K562 (cell line): ENCODE measurements around the gene KLHL41. TPM values are rescaled to one million over a fixed set of nuclear protein-coding genes. Genes with fewer than 3 reads are reported as not detected.

ENCODE experiments used
- BRF1 ChIP-seq: IDR thresholded peaks from 3 replicates; pipeline ENCODE4 v1.6.1; 2011; ENCODE audit warnings: borderline replicate concordance, mild to moderate bottlenecking; ENCODE audit not compliant: insufficient read length; ENCODE audit errors: extremely low read depth
- MEF2D ChIP-seq: conservative IDR thresholded peaks from 2 replicates; pipeline ENCODE4 v1.6.1; 2016; ENCODE audit warnings: low read depth, missing genetic modification characterization, missing compliant biosample characterization
- POU5F1 ChIP-seq: fragments of 150-350 bp; IDR thresholded peaks from 2 replicates; pipeline ENCODE4 v1.6.1; 2014; ENCODE audit warnings: borderline replicate concordance, low read length, low read depth, mild to moderate bottlenecking; ENCODE audit not compliant: partially characterized antibody
- PRMT5 ChIP-seq: sonication (generic); formaldehyde crosslinking; IDR thresholded peaks from 2 replicates; pipeline ENCODE4 v1.5.0; 2020; ENCODE audit warnings: missing genetic modification reagents
- RBM22 ChIP-seq: fragments of 200-400 bp; formaldehyde crosslinking; IDR thresholded peaks from 2 replicates; pipeline ENCODE4 v1.6.1; 2018; ENCODE audit warnings: low read length, low read depth; ENCODE audit not compliant: poor library complexity, severe bottlenecking
- STAT5B ChIP-seq: fragments of 250-450 bp; sonication (Bioruptor Pico); IDR thresholded peaks from 2 replicates; pipeline ENCODE4 v1.8.0; 2021; ENCODE audit warnings: mild to moderate bottlenecking, inconsistent platforms
- TCF7 ChIP-seq: sonication (generic); IDR thresholded peaks from 2 replicates; pipeline ENCODE4 v1.6.1; 2016; ENCODE audit warnings: antibody characterized with exemption, borderline replicate concordance
- ZBTB1 ChIP-seq: sonication (generic); formaldehyde crosslinking; IDR thresholded peaks from 2 replicates; pipeline ENCODE4 v1.8.1; 2023; ENCODE audit warnings: missing genetic modification reagents, low read depth, mild to moderate bottlenecking, borderline replicate concordance
- ZKSCAN8 ChIP-seq: fragments of 200-800 bp; sonication (Bioruptor generic); IDR thresholded peaks from 2 replicates; pipeline ENCODE4 v1.6.1; 2016; ENCODE audit warnings: missing genetic modification characterization, missing compliant biosample characterization
- ZNF239 ChIP-seq: fragments of 250-450 bp; sonication (Bioruptor Pico); IDR thresholded peaks from 2 replicates; pipeline ENCODE4 v1.4.0; 2020; ENCODE audit warnings: mild to moderate bottlenecking
- ZNF24 ChIP-seq: fragments of 450-650 bp; IDR thresholded peaks from 2 replicates; pipeline ENCODE4 v1.6.1; 2016
- polyA plus RNA-seq, 8 experiments: library from polyadenylated mRNA; depleted of rRNA in 4 of 8; stranded (reverse) in 5 of 8; unstranded in 3 of 8; fragments of >200 nt; fragmentation: Nextera tagmentation in 2 of 8; fragmentation: Illumina TruSeq in 1 of 8; extraction: Ambion mirVana in 2 of 8; extraction: Trizol in 1 of 8; gene quantifications; 2 replicates each; pipeline versions ENCODE4 v1.2.1 to v1.2.3, GENCODE V29; 2011 to 2014; ENCODE audit warnings: inconsistent platforms in 1 of 8, missing spikeins in 1 of 8
- total RNA-seq, 7 experiments: library from RNA; depleted of rRNA in 6 of 7; stranded (reverse); fragments of >200 nt in 6 of 7; fragmentation: Illumina TruSeq in 2 of 7; extraction: Trizol in 2 of 7; gene quantifications; 2 replicates each; pipeline versions ENCODE4 v1.2.1 to v1.2.3, GENCODE V29; 2011 to 2021; ENCODE audit warnings: low replicate concordance in 1 of 7
- TF ChIP-seq, protein P1 (sequence below): fragments of 250-450 bp; sonication (Bioruptor Pico); IDR thresholded peaks from 2 replicates; pipeline ENCODE4 v1.6.1; 2021; ENCODE audit warnings: mild to moderate bottlenecking
- TF ChIP-seq, protein P2 (sequence below): IDR thresholded peaks from 2 replicates; pipeline ENCODE4 v1.6.1; 2014; ENCODE audit warnings: antibody characterized with exemption
- TF ChIP-seq, protein P3 (sequence below), 2 experiments: fragments of 450-650 bp; IDR thresholded peaks; 2 replicates each; pipeline ENCODE4 v1.6.1; 2016; ENCODE audit warnings: mild to moderate bottlenecking in 2 of 2, borderline replicate concordance in 1 of 2, low read depth in 1 of 2, moderate library complexity in 1 of 2
- TF ChIP-seq, protein P4 (sequence below), 2 experiments: fragments of 450-650 bp in 1 of 2; sonication (generic) in 1 of 2; formaldehyde crosslinking; conservative IDR thresholded peaks; 2 replicates each; pipeline versions ENCODE4 v1.4.0 to v1.8.1; 2020 to 2022; ENCODE audit warnings: mild to moderate bottlenecking in 1 of 2, missing genetic modification reagents in 1 of 2

Gene KLHL41
- total and polyA plus RNA-seq, 9 of the 15 experiments (the other 6 are each of a cell fraction or from before 2014, with no cell fraction given) = 0.05 to 1.5 (median 0.09) TPM

DNA sequence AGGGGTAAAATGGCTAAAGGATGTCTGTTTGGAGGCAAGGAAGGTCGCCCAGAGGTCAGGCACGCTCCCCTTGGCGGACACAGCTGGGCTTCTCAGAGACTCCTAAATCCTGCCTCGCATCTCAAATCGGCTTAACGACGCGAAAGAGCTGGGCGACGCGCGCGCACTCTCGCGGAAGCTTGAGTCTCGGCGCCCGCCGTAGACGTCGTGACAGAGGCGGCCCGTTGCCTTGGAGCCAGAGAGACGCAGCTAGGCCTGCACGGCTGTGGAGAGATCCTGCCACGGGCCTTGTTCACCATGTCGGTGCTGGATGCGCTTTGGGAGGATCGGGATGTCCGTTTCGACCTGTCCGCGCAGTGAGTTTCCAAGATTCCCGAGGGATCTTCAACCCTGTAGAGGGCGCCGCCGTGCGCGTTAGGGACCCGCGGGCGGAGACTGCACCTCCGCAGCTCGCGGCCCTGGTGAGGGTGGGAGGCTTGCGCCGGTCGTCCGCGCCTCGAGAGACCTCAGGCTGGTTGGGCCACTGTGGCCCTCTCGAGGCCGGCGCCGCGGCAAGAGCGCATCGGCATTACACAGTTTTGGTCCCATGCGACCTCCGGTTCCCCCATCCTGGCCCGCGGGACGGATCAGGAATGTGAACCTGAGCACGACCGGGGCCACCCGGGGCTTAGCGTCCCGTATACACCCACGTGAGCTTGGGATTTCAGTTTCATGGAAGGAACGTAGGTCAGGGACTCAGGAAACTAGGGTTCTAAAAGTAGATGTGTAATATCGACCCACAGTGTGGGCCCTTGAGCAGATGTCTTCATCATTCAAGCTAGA, 30.0 kb upstream of the KLHL41 start, which contains the start of gene BBS5 (continued):
- TF ChIP-seq ZBTB1 (CRISPR knock-in tag) = no peak; the same call in 1 of the 2 replicates
- peak; percentile 50; the same call in 1 of the 2 replicates for TF ChIP-seq ZNF24
- TF ChIP-seq, protein P1, sequence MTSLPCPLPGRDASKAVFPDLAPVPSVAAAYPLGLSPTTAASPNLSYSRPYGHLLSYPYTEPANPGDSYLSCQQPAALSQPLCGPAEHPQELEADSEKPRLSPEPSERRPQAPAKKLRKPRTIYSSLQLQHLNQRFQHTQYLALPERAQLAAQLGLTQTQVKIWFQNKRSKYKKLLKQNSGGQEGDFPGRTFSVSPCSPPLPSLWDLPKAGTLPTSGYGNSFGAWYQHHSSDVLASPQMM (CRISPR knock-in tag) = no peak
- TF ChIP-seq POU5F1 = peak; percentile 47
- TF ChIP-seq, protein P2, sequence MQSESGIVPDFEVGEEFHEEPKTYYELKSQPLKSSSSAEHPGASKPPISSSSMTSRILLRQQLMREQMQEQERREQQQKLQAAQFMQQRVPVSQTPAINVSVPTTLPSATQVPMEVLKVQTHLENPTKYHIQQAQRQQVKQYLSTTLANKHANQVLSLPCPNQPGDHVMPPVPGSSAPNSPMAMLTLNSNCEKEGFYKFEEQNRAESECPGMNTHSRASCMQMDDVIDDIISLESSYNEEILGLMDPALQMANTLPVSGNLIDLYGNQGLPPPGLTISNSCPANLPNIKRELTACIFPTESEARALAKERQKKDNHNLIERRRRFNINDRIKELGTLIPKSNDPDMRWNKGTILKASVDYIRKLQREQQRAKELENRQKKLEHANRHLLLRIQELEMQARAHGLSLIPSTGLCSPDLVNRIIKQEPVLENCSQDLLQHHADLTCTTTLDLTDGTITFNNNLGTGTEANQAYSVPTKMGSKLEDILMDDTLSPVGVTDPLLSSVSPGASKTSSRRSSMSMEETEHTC = no peak
- no peak for TF ChIP-seq BRF1
- no peak for TF ChIP-seq PRMT5 (CRISPR knock-in tag)
- TF ChIP-seq, protein P3, sequence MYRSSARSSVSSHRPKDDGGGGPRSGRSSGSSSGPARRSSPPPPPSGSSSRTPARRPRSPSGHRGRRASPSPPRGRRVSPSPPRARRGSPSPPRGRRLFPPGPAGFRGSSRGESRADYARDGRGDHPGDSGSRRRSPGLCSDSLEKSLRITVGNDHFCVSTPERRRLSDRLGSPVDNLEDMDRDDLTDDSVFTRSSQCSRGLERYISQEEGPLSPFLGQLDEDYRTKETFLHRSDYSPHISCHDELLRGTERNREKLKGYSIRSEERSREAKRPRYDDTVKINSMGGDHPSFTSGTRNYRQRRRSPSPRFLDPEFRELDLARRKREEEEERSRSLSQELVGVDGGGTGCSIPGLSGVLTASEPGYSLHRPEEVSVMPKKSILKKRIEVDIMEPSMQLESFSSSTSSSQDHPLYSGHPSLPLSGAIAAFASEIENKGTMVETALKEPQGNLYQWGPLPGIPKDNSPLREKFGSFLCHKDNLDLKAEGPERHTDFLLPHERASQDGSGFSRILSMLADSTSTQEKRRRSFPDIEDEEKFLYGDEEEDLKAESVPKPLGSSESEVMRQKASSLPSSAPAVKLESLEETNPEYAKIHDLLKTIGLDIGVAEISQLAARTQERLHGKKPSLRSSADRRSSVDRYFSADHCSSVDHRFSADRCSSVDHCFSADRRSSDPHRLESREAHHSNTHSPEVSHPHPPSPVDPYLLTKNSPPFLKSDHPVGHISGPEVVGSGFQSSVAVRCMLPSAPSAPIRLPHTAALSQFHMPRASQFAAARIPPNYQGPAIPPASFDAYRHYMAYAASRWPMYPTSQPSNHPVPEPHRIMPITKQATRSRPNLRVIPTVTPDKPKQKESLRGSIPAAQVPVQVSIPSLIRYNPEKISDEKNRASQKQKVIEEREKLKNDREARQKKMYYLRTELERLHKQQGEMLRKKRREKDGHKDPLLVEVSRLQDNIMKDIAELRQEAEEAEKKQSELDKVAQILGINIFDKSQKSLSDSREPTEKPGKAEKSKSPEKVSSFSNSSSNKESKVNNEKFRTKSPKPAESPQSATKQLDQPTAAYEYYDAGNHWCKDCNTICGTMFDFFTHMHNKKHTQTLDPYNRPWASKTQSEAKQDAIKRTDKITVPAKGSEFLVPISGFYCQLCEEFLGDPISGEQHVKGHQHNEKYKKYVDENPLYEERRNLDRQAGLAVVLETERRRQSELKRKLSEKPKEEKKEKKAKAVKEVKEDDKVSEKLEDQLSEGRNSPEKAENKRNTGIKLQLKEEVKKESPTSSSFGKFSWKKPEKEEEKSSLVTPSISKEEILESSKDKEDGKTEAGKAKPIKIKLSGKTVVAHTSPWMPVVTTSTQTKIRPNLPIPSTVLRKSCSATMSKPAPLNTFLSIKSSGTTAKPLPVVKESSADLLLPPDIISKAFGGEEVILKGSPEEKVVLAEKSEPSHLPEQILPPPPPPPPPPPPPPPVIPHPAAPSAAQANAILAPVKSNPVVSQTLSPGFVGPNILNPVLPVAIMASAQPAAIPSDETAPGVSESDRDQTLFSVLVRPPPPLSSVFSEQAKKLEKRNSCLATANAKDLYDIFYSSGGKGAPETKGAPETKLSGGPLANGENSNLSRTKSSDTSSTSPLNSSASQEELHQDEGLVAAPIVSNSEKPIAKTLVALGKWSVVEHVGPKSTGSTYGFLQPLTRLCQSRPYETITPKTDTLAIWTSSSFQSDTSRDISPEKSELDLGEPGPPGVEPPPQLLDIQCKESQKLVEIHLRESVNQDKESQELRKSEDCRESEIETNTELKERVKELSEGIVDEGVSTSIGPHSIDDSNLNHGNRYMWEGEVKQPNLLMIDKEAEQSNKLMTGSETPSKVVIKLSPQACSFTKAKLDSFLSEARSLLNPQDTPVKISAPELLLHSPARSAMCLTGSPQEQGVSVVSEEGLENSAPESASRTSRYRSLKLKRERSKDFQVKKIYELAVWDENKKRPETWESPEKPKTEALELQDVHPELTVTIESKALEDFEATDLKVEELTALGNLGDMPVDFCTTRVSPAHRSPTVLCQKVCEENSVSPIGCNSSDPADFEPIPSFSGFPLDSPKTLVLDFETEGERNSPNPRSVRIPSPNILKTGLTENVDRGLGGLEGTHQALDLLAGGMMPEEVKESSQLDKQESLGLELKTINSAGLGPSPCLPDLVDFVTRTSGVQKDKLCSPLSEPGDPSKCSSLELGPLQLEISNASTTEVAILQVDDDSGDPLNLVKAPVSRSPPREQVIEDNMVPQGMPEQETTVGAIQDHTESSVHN (IDR thresholded peaks at IDR 0.05; ENCODE audit: borderline replicate concordance in 1 of 2, low read depth in 1 of 2) = no peak
- peak; percentile 85 for TF ChIP-seq RBM22
- TF ChIP-seq ZNF239 (CRISPR knock-in tag) = no peak
- TF ChIP-seq, protein P4, sequence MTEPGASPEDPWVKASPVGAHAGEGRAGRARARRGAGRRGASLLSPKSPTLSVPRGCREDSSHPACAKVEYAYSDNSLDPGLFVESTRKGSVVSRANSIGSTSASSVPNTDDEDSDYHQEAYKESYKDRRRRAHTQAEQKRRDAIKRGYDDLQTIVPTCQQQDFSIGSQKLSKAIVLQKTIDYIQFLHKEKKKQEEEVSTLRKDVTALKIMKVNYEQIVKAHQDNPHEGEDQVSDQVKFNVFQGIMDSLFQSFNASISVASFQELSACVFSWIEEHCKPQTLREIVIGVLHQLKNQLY (CRISPR knock-in tag; conservative IDR thresholded peaks at IDR 0.05) = no peak
- TF ChIP-seq STAT5B (CRISPR knock-in tag) = no peak
- no peak for TF ChIP-seq ZKSCAN8 (CRISPR knock-in tag)
- no peak for TF ChIP-seq MEF2D (tag)
- TF ChIP-seq TCF7 = peak; percentile 80; the same call in 1 of the 2 replicates
